Neutrophil (primary cell): ENCODE measurements around the gene TMEM106A.
"Not testable (repeated sequence)": the region's sequence is repeated elsewhere in the genome, so short reads cannot be mapped to it uniquely, and the experiment has no call there.

Experiments used
- H3K27ac ChIP-seq: fragments of 200-600 bp; sonication (generic); 2 replicates; pipeline ENCODE4 v1.5.1; 2016; ENCODE audit warnings: mild to moderate bottlenecking, moderate library complexity
- H3K27me3 ChIP-seq: fragments of 200-600 bp; sonication (generic); 2 replicates; pipeline ENCODE4 v1.6.0; 2016; ENCODE audit warnings: mild to moderate bottlenecking
- H3K36me3 ChIP-seq: fragments of 200-600 bp; sonication (generic); 2 replicates; pipeline ENCODE4 v1.5.1; 2017
- H3K4me1 ChIP-seq, 2 experiments: fragments of 200-600 bp in 1 of 2; sonication (generic) in 1 of 2; 1 replicate in 1 of 2; 2 replicates in 1 of 2; pipeline versions ENCODE4 v1.5.1 to v1.6.1; 2013 to 2016; ENCODE audit warnings: low read depth in 1 of 2, low read length in 1 of 2, mild to moderate bottlenecking in 1 of 2, moderate library complexity in 1 of 2; ENCODE audit not compliant: control insufficient read depth in 1 of 2, insufficient read depth in 1 of 2
- H3K4me3 ChIP-seq, 2 experiments: fragments of 200-600 bp in 1 of 2; sonication (generic) in 1 of 2; 1 replicate in 1 of 2; 2 replicates in 1 of 2; pipeline ENCODE4 v1.5.1; 2013 to 2016; ENCODE audit warnings: low read depth in 1 of 2, low read length in 1 of 2, mild to moderate bottlenecking in 1 of 2, moderate library complexity in 1 of 2
- H3K9me3 ChIP-seq: fragments of 200-600 bp; sonication (generic); 2 replicates; pipeline ENCODE4 v1.5.1; 2016
- CTCF ChIP-seq: fragments of 200-600 bp; sonication (generic); IDR thresholded peaks from 2 replicates; pipeline ENCODE4 v1.5.1; 2016; ENCODE audit warnings: antibody characterized with exemption

TMEM106A gene

GRCh38 chr17:43226393-43226792 lies 14.7 kb downstream of the TMEM106A start:
- H3K4me3 ChIP-seq, result no peak overlapping the region
- H3K27ac ChIP-seq, result no peak overlapping the region
- H3K27me3 ChIP-seq, result no peaks in the 10 kb centered on the region
- no peaks in the 10 kb centered on the region for H3K9me3 ChIP-seq
- H3K36me3 ChIP-seq, result peaks cover 39% of the 10 kb centered on the region
- no peak for TF ChIP-seq CTCF
- H3K4me1 ChIP-seq, result peaks cover 5 to 6% of the 10 kb centered on the region in 2 experiments

- Histone ChIP-seq H3K36me3 (peaks cover 36% of the 10 kb centered on the region), H3K4me1 (peaks cover 5 to 12% of the 10 kb centered on the region in 2 experiments)
- not testable (repeated sequence) for H3K9me3 ChIP-seq, H3K27me3 ChIP-seq, H3K27ac ChIP-seq, H3K4me3 ChIP-seq
These were observed 16.5 kb downstream of the TMEM106A start, which contains the start of gene CCDC200 for GRCh38 chr17:43228020-43228782. CCDC200 (minus strand) TSS chr17:43228623; CDS start chr17:43228554, 69 bp downstream.

- not testable (repeated sequence) for H3K4me3 ChIP-seq, H3K27me3 ChIP-seq, H3K4me1 ChIP-seq, H3K36me3 ChIP-seq, H3K9me3 ChIP-seq
- peak overlapping the region; percentile 0 for H3K27ac ChIP-seq
These were observed 19.7 kb downstream of the TMEM106A start for GRCh38 chr17:43231205-43232020.

- not testable (repeated sequence) for H3K27me3 ChIP-seq, H3K4me1 ChIP-seq, H3K36me3 ChIP-seq, H3K9me3 ChIP-seq, H3K4me3 ChIP-seq
- peak overlapping the region; percentile 0 for H3K27ac ChIP-seq
- peak; percentile 29 for TF ChIP-seq CTCF
These were observed 20.5 kb downstream of the TMEM106A start for GRCh38 chr17:43232021-43232699.

GRCh38 chr17:43233263-43233662 lies 21.6 kb downstream of the TMEM106A start:
- H3K27me3 ChIP-seq, H3K4me1 ChIP-seq, H3K36me3 ChIP-seq, H3K9me3 ChIP-seq, H3K27ac ChIP-seq, H3K4me3 ChIP-seq: not testable (repeated sequence)

- not testable (repeated sequence) for H3K9me3 ChIP-seq, H3K27me3 ChIP-seq, H3K27ac ChIP-seq, H3K4me3 ChIP-seq, H3K4me1 ChIP-seq, H3K36me3 ChIP-seq
These were observed 22.2 kb downstream of the TMEM106A start, which contains the start of gene RNU2-1 for GRCh38 chr17:43233877-43234276. RNU2-1 (minus strand) TSS chr17:43233977.

GRCh38 chr17:43239597-43239996 lies 27.9 kb downstream of the TMEM106A start:
- H3K27ac ChIP-seq, H3K4me3 ChIP-seq, H3K9me3 ChIP-seq, H3K27me3 ChIP-seq, H3K36me3 ChIP-seq, H3K4me1 ChIP-seq: not testable (repeated sequence)

- not testable (repeated sequence) for H3K36me3 ChIP-seq, H3K4me1 ChIP-seq, H3K27ac ChIP-seq, H3K27me3 ChIP-seq, H3K9me3 ChIP-seq, H3K4me3 ChIP-seq
These were observed 29.1 kb downstream of the TMEM106A start for GRCh38 chr17:43240596-43241352.

GRCh38 chr17:43246456-43246855 lies 34.8 kb downstream of the TMEM106A start:
- not testable (repeated sequence) for H3K9me3 ChIP-seq, H3K27ac ChIP-seq, H3K4me3 ChIP-seq, H3K36me3 ChIP-seq, H3K4me1 ChIP-seq, H3K27me3 ChIP-seq
